ENCODE results near the gene LHX3.
"Not testable (repeated sequence)": the region's sequence is repeated elsewhere in the genome, so short reads cannot be mapped to it uniquely, and the experiment has no call there.

Gene LHX3

GRCh38 chr9:136240941-136241340, 36.0 kb upstream of the LHX3 start:
- no peak for DNase-seq

GRCh38 chr9:136239983-136240330, 35.0 kb upstream of the LHX3 start:
- DNase-seq, result no peak

- no peak for DNase-seq
These were observed 34.4 kb upstream of the LHX3 start for GRCh38 chr9:136239135-136239982.

GRCh38 chr9:136238342-136238732, 33.4 kb upstream of the LHX3 start:
- DNase-seq, result no peak

GRCh38 chr9:136237486-136238341, 32.8 kb upstream of the LHX3 start:
- DNase-seq, result no peak

GRCh38 chr9:136236471-136237410, 31.8 kb upstream of the LHX3 start:
- DNase-seq, result not testable (repeated sequence)

- no peak for DNase-seq
These were observed 31.0 kb upstream of the LHX3 start for GRCh38 chr9:136235709-136236455.

- no peak for DNase-seq
These were observed 30.2 kb upstream of the LHX3 start for GRCh38 chr9:136235171-136235570.

- no peak for DNase-seq
These were observed 29.7 kb upstream of the LHX3 start for GRCh38 chr9:136234597-136234996.

- DNase-seq, result no peak
These were observed 28.9 kb upstream of the LHX3 start for GRCh38 chr9:136233868-136234267.

GRCh38 chr9:136233411-136233810, 28.5 kb upstream of the LHX3 start:
- no peak for DNase-seq

- DNase-seq, result no peak
These were observed 28.0 kb upstream of the LHX3 start for GRCh38 chr9:136232969-136233368.

GRCh38 chr9:136231478-136232297, 26.8 kb upstream of the LHX3 start:
- DNase-seq, result no peak

- no peak for DNase-seq
These were observed 25.8 kb upstream of the LHX3 start for GRCh38 chr9:136230773-136231172.

GRCh38 chr9:136230365-136230764, 25.4 kb upstream of the LHX3 start:
- DNase-seq, result no peak

GRCh38 chr9:136229096-136230065, 24.5 kb upstream of the LHX3 start:
- DNase-seq, result no peak

- DNase-seq, result no peak
These were observed 23.4 kb upstream of the LHX3 start for GRCh38 chr9:136228107-136228875.

- no peak for DNase-seq
These were observed 21.9 kb upstream of the LHX3 start for GRCh38 chr9:136226680-136227407.

Data from NCI-H226 (cell line).